Stimulated activated naive CD4-positive, alpha-beta T cell (primary cell): ENCODE data around the gene FRAS1.
"Not testable (repeated sequence)": the region's sequence is repeated elsewhere in the genome, so short reads cannot be mapped to it uniquely, and the experiment has no call there.

Experiments used
- DNase-seq, 6 experiments: peaks; one replicate each; lab custom pipeline; 2025; lab: John Stamatoyannopoulos, UW

Gene FRAS1

DNA sequence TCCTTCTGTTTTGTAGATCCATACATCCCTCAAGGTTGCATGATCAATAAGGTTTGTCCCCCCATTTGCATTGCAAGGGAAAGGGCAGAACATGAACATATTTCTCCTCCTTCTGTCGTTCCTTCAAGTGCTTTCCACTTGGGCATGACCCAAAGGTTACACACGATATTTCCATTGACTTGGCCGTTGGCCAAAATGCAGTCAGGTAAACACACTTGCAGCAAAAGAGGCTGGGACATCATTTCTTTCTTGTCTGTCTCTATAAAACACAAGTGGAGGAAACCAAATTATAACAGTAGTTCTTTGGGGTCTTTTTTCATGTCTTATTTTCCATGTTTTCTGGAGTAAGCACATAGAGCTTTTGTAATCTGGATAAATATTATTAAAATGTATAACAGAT, 156.1 kb downstream of the FRAS1 start:
- no peak for DNase-seq

DNA sequence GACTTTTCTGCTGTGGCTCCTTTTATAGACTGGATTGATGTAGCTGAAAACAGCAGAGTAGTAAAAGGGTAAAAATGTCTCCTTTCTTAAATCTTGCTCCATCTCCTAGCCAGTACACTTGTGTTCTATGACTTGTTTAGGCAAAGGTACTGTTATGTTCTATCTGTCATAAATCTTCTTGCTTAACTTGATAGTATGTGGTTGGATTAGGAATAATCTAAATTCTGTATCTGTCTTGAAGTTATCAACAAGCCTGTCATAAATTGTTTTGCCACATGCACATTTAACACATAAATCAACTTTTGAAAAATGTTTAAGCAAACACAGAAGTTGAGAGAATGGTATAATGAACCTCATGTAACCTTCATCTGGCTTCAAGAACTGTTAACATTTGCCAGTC, 157.0 kb downstream of the FRAS1 start:
- DNase-seq: no peak

DNA sequence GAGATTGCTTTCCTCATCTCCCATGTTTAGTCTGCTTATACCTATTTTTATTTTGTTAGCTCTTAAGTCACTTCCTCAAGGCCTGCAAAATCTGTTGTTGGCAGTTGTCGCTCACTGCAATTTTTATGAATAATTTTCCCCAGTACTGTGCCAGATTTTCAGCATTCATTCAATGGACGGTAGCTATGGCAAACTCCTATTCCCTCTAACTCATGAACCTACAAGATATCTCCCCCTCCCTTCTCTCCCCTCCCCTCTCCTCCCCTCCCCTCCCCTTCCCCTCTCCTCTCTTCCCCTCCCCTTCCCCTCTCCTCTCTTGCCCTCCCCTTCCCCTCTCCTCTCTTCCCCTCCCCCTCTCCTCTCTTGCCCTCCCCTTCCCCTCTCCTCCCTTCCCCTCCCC, 160.4 kb downstream of the FRAS1 start:
- no peak for DNase-seq

GRCh38 chr4:78218260-78218659, 161.1 kb downstream of the FRAS1 start:
- DNase-seq: no peak

DNA sequence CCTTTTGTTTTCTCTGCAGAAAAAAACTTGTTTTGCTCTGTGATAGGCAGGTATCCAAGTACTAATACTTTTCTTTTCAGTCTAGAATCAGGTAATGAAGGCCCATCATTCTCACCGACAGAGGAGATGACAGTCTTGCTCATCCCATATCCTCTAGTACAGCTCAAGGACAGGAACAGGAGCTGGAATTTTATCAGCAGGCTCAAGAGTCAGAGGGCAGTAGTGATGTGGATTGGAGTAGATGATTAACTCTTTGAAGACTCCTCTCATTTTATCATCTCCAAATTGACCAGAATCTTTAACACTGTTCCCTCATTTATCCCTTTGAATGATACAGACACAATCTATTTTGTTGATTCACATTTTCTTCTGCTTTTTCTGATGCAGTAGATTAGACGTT, 162.7 kb downstream of the FRAS1 start:
- DNase-seq: no peak

GRCh38 chr4:78220283-78220682, 163.2 kb downstream of the FRAS1 start:
- DNase-seq: no peak

- DNase-seq: no peak
Measured at GRCh38 chr4:78222575-78223186, 165.6 kb downstream of the FRAS1 start.

DNA sequence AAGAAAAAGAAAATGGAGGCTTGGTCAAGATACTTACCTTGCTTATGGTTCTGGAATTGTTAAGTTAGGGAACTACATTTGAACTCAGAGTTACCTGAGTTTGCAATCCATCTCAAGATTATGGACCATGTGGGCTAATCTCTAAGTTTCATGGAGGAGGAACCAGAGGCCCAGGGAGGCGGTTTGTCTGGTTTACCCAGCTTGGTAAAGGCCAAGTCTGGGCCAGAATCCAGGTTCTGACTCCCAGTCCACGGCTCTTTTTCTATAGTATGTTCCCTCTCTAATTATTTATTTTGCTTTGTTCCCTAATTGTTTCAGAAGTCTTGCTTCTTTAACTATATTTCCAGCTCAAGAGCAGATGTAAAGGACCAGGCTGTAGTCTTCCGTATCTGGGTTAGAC, 168.1 kb downstream of the FRAS1 start:
- no peak for DNase-seq

DNA sequence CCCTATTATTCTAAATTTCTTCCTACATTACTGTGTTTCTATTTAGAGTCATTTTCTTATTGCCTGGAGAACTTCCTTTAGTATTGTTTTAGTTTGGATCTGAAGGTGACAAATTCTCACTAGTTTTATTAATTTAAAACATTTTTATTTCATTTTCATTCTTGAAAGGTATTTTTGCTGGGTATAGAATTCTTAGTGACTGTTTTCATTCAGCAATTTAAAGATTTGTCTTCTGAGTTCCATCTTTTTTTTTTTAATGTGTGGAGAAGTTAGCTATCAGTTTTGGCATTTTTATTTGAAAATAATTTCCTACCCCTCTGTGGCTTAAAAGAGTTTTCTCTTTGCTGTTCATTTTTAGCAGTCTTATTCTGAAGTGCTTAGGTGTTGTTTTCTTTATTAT, 169.2 kb downstream of the FRAS1 start:
- DNase-seq: no peak

DNA sequence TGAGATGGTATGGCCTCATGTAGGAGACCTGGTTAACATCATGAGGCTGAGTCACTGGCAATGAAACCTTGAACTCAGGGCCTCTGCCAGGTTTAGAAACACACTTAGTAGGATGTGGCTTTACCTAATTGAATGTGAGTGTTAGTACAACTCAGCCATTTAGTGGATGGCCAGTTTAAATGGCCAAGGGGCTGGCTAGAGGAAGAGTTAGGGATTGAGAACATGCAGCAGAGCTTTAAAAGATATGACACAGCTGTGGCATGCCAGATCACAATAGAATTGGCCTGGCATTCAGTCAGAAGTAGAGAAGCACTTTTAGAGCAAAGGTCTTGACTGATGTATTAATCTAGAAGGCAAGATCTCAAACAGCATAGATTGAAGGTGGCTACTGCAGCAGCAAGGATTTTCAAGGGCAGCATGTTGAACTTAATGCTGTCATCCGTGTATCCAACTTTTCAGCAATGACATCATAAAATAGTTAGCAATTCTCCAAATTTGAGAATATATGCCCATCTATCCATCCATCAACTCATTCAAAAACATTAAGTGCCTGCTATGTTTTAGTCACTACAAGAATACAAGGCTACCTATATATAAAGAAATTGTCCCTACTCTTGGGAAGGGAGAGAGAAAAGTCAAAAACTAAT, 170.4 kb downstream of the FRAS1 start:
- DNase-seq: no peak

GRCh38 chr4:78235800-78236199, 178.7 kb downstream of the FRAS1 start:
- DNase-seq: no peak

GRCh38 chr4:78237360-78237759, 180.2 kb downstream of the FRAS1 start:
- DNase-seq: no peak

DNA sequence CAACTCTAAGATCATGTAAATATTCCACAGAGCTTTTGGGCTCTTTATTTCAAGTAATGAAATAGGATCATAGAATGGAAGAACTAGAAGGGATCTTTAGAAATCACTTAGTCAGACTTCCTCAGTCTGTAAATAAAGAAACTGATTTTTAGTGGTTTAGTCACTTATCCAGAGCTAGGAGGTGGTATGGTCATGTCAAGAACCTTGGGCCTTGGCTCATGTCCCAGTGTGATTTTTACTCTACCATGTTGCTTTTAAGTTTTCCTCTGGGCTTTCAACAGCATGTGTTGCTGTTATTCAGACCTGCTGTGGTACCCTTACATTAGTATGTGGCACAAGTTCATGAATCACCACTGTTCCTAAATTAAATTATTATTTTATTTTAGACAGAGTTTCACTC, 184.9 kb downstream of the FRAS1 start:
- no peak for DNase-seq

DNA sequence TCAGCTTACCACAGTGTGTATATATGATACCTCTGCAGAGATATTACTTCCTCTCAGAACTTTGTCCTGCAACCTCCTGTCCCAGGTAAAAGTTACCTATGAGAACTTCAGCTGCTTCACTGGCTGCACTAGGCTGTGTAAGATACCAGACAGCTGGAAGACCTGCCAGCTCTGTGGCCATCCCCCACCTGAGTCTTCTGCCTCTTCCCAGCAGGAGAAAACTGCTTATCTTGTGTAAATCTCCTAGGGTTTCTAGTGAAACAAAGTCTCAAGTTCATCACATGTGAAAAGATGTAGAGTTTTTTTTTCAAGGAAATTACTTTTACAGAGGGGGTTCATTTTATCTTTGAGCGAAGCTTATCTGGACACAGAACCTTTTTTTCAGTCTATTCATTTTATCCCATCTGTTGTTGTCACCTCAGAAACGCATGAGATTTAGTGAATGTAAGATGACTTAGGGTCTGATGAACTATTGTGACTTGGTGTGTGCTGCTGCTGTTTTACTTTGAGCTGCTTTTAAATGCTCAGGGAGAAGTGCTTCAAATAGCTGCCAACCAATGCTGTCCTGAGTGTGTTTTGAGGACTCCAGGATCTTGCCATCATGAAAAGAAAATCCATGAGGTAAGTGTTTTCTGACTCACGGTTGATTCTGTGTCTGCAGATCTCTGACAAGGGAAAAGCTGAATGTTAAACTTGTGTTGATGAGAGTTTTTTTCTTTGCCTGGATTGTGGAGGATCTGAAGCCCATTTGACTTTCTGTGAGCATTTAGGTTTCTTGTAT, 187.8 kb downstream of the FRAS1 start:
- no peak for DNase-seq

- no peak for DNase-seq
Measured at GRCh38 chr4:78247536-78248285, 190.6 kb downstream of the FRAS1 start.

DNA sequence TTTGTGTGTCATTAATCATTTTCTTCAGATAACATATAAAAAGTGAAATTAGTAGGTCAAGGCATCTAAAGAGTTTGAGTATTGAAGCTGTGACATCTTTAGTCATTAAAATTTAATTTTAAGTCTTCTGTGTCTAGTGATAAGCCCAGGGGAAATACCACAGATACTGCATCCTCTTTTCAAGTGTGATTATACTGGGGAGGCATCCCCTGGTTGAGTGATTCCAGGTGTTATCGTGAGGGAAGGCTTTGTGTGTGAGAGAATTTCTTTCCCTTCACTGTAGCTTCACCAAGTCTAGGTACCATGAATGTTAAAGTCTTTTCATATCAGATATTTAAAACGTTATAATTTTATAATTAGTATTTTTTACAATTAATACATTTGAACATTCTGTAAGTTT, 193.4 kb downstream of the FRAS1 start:
- DNase-seq: no peak

DNA sequence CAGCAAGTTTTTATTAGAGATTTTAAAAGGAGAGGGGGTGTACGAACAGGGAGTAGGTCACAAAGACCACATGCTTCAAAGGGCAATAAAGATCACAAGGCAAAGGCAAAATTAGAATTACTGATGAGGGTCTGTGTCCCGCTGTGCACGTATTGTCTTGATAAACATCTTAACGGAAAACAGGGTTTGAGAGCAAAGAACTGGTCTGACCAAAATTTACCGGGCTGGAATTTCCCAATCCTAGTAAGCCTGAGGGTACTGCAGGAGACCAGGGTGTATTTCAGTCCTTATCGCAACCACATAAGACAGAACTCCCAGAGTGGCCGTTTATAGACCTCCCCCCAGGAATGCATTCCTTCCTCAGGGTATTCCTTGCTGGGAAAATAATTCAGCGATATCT, 195.7 kb downstream of the FRAS1 start:
- not testable (repeated sequence) for DNase-seq

GRCh38 chr4:78254893-78255292, 197.8 kb downstream of the FRAS1 start:
- peak in 1 of 6 experiments; percentile 0 for DNase-seq

DNA sequence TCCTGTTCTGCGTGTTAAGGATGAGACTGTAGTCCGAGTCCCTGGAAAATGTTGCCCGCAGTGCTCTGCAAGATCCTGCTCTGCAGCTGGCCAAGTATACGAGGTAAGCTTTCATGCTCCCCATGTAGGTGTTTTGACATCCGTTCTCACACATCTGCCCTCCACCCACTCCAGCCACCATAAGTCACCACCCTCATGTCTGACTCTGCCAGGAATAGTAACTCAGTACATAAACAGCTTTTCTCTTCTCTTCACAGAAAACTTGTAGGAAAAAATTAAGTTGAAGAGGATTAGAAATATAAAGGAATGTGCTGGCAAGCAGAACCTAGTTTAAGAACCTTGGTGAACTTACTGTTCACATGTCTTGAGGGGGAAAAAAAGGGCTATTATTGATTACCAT, 207.9 kb downstream of the FRAS1 start:
- DNase-seq: no peak

GRCh38 chr4:78267790-78268189, 210.7 kb downstream of the FRAS1 start:
- no peak for DNase-seq

DNA sequence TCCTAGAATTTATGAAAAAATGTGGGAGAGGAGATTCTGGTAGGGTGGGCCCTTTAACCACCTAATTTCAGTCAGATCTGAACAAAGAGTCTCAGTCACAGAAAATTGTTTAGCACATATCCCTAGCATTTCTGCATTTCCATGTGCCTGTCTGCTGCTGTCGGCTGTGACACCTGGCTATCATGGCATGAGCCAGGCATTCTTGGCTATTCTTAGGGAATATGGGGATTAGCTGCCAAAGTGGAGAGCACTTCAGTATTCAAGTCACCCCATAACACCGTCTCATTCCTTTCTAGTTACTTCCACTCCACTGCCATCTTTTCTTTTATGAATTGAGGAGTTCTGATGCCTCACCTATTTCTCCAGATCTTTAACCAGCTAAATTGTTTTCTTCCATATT, 211.5 kb downstream of the FRAS1 start:
- no peak for DNase-seq

GRCh38 chr4:78275450-78275849, 218.3 kb downstream of the FRAS1 start:
- DNase-seq: not testable (repeated sequence)

GRCh38 chr4:78286281-78286680, 229.2 kb downstream of the FRAS1 start:
- DNase-seq: no peak
